Kidney epithelial cell (primary cell): Measurements from ENCODE around the gene SLIT1. TPM values are rescaled to one million over a fixed set of nuclear protein-coding genes. Genes with fewer than 3 reads are reported as not detected.

ENCODE experiments used
- DNase-seq: peaks from one replicate; pipeline ENCODE4 v3.0.0-alpha.2; 2010; ENCODE audit warnings: low read depth
- H3K27me3 ChIP-seq: 2 replicates; pipeline ENCODE4 v1.6.0; 2011; ENCODE audit warnings: low read length; ENCODE audit not compliant: control insufficient read depth, insufficient read depth
- H3K36me3 ChIP-seq: 2 replicates; pipeline ENCODE4 v1.5.1; 2011; ENCODE audit warnings: low read length; ENCODE audit not compliant: control insufficient read depth, insufficient read depth
- H3K4me3 ChIP-seq: 2 replicates; pipeline ENCODE4 v1.5.1; 2011; ENCODE audit warnings: low read depth, mild to moderate bottlenecking, control low read depth, low read length
- CTCF ChIP-seq: IDR thresholded peaks from 2 replicates; pipeline ENCODE4 v1.5.1; 2011; ENCODE audit warnings: mild to moderate bottlenecking, moderate library complexity, low read length, control low read depth, inconsistent platforms; ENCODE audit not compliant: insufficient read depth, poor library complexity, severe bottlenecking
- total RNA-seq: library from RNA; depleted of rRNA; stranded (reverse); fragments of >200 nt; gene quantifications from 2 replicates; pipeline ENCODE4 v1.2.3, GENCODE V29; 2015

The SLIT1 gene
- total RNA-seq, 1 donor from 2014 or later = 0.17 TPM

- no peaks in the 10 kb centered on the region for H3K36me3 ChIP-seq
- no peak for DNase-seq
These were observed 171.8 kb downstream of the SLIT1 start for GRCh38 chr10:97013983-97014382.

GRCh38 chr10:97013568-97013967 is 172.2 kb downstream of the SLIT1 start:
- Histone ChIP-seq H3K27me3 (peaks cover 2% of the 10 kb centered on the region), H3K36me3 (no peaks in the 10 kb centered on the region), H3K4me3 (no peak overlapping the region)
- no peak for DNase-seq
- TF ChIP-seq CTCF = no peak

More at GRCh38 chr10:97013983-97014382, 171.8 kb downstream of the SLIT1 start:
- Histone ChIP-seq H3K4me3 (no peak overlapping the region), H3K27me3 (peaks cover 2% of the 10 kb centered on the region)
- no peak for TF ChIP-seq CTCF

GRCh38 chr10:97012470-97012869 is 173.3 kb downstream of the SLIT1 start:
- TF ChIP-seq CTCF = no peak
- DNase-seq = no peak
- Histone ChIP-seq H3K36me3 (no peaks in the 10 kb centered on the region), H3K4me3 (no peak overlapping the region), H3K27me3 (peaks cover 2% of the 10 kb centered on the region)

GRCh38 chr10:97011397-97011796 is 174.4 kb downstream of the SLIT1 start:
- Histone ChIP-seq H3K36me3 (no peaks in the 10 kb centered on the region), H3K27me3 (peaks cover 2% of the 10 kb centered on the region), H3K4me3 (no peak overlapping the region)
- no peak for DNase-seq
- TF ChIP-seq CTCF = no peak

- TF ChIP-seq CTCF = no peak
- peaks cover 2% of the 10 kb centered on the region for H3K27me3 ChIP-seq
- H3K36me3 ChIP-seq = no peaks in the 10 kb centered on the region
- no peak for DNase-seq
- no peak overlapping the region for H3K4me3 ChIP-seq
These were observed 175.0 kb downstream of the SLIT1 start for GRCh38 chr10:97010695-97011206.

- H3K36me3 ChIP-seq = no peaks in the 10 kb centered on the region
- no peak for DNase-seq
- H3K4me3 ChIP-seq = no peak overlapping the region
- H3K27me3 ChIP-seq = peaks cover 2% of the 10 kb centered on the region
- no peak for TF ChIP-seq CTCF
These were observed 178.3 kb downstream of the SLIT1 start for GRCh38 chr10:97007417-97007816.
